ENCODE data around the gene AICDA. TPM values are rescaled to one million over a fixed set of nuclear protein-coding genes. Genes with fewer than 3 reads are reported as not detected.

The AICDA gene
- total RNA-seq, 2 experiments from 2014 or later: not detected

- Mint-ChIP-seq H3K27me3 (ENCODE audit: low read depth) (peaks cover 10% of the 10 kb centered on the region), H3K4me1 (ENCODE audit: low read depth) (no peaks in the 10 kb centered on the region), H3K4me3 (no peak overlapping the region), H3K9me3 (ENCODE audit: insufficient read depth) (no peaks in the 10 kb centered on the region), H3K27ac (no peak overlapping the region), H3K36me3 (ENCODE audit: low read depth) (no peaks in the 10 kb centered on the region)
- POLR2A ChIA-PET: no interaction called here
- ATAC-seq (no peak), DNase-seq (no peak)
- CTCF ChIA-PET: interaction anchor here (2.2 kb wide), 1 partner anchor 10 kb away, joined by 12 read pairs; no protein-coding TSS in a partner anchor
Observed at GRCh38 chr12:8554451-8555195, 58.0 kb downstream of the AICDA start.

- no peaks in the 10 kb centered on the region for H3K36me3 Mint-ChIP-seq (ENCODE audit: low read depth)
Observed at GRCh38 chr12:8553088-8553627, 59.5 kb downstream of the AICDA start.

More at GRCh38 chr12:8553088-8553627, 59.5 kb downstream of the AICDA start:
- Mint-ChIP-seq H3K27me3 (ENCODE audit: low read depth) (peaks cover 15% of the 10 kb centered on the region), H3K27ac (no peak overlapping the region), H3K4me1 (ENCODE audit: low read depth) (no peaks in the 10 kb centered on the region), H3K9me3 (ENCODE audit: insufficient read depth) (no peaks in the 10 kb centered on the region), H3K4me3 (no peak overlapping the region)
- DNase-seq (no peak), ATAC-seq (no peak)
- ChIA-PET CTCF (interaction anchor here (2.2 kb wide), 1 partner anchor 9 kb away, joined by 12 read pairs; no protein-coding TSS in a partner anchor), POLR2A (no interaction called here)

Other genes with a start within 250 kb of the AICDA start
- not detected for gene CLEC6A, start 156.9 kb downstream of the AICDA start, total RNA-seq
- not detected for gene CLEC4D, start 99.4 kb downstream of the AICDA start, total RNA-seq
- gene CLEC4E, start 72.0 kb downstream of the AICDA start, total RNA-seq: not detected
- gene MFAP5, start 50.0 kb upstream of the AICDA start, total RNA-seq: not detected
- 1 to 10 TPM; 7.9 to 9.0 TPM for gene RIMKLB, start 85.1 kb upstream of the AICDA start, total RNA-seq
- gene A2ML1, start 209.8 kb upstream of the AICDA start, total RNA-seq: not detected

All from activated CD8-positive, alpha-beta T cell treated with anti-CD3 and anti-CD28 coated beads, Interleukin-2, amount 10 ng/mL, durations not matched to agents 7 days and 5 days (primary cell).